ENCODE results near the gene CPEB3.
A peak's percentile ranks its signal among the peaks of the same experiment; 100 is the strongest.
"Not testable (repeated sequence)": the region's sequence is repeated elsewhere in the genome, so short reads cannot be mapped to it uniquely, and the experiment has no call there.

The CPEB3 gene

GRCh38 chr10:92241501-92241900 is 49.4 kb downstream of the CPEB3 start:
- Mint-ChIP-seq H3K27me3 (peaks cover 19% of the 10 kb centered on the region), H3K4me1 (ENCODE audit: low read depth) (peaks cover 40% of the 10 kb centered on the region), H3K36me3 (ENCODE audit: low read depth) (peaks cover 6% of the 10 kb centered on the region), H3K4me3 (peak overlapping the region; percentile 86), H3K27ac (no peak overlapping the region), H3K9me3 (no peaks in the 10 kb centered on the region)
- DNase-seq: no peak

GRCh38 chr10:92241158-92241500 is 49.7 kb downstream of the CPEB3 start:
- Mint-ChIP-seq H3K4me1 (ENCODE audit: low read depth) (peaks cover 40% of the 10 kb centered on the region), H3K4me3 (peak overlapping the region; percentile 86), H3K27ac (no peak overlapping the region), H3K36me3 (ENCODE audit: low read depth) (peaks cover 6% of the 10 kb centered on the region), H3K9me3 (no peaks in the 10 kb centered on the region), H3K27me3 (peaks cover 19% of the 10 kb centered on the region)
- no peak for DNase-seq

- peaks cover 19% of the 10 kb centered on the region for H3K27me3 Mint-ChIP-seq
- peak overlapping the region; percentile 86 for H3K4me3 Mint-ChIP-seq
- peaks cover 6% of the 10 kb centered on the region for H3K36me3 Mint-ChIP-seq (ENCODE audit: low read depth)
- no peak for DNase-seq
- no peaks in the 10 kb centered on the region for H3K9me3 Mint-ChIP-seq
- H3K27ac Mint-ChIP-seq: peak overlapping the region; percentile 28
- peaks cover 40% of the 10 kb centered on the region for H3K4me1 Mint-ChIP-seq (ENCODE audit: low read depth)
Measured at GRCh38 chr10:92240289-92241157, 50.4 kb downstream of the CPEB3 start.

GRCh38 chr10:92239600-92240288 is 51.1 kb downstream of the CPEB3 start:
- peak; percentile 68 for DNase-seq
- peaks cover 6% of the 10 kb centered on the region for H3K36me3 Mint-ChIP-seq (ENCODE audit: low read depth)
- peak overlapping the region; percentile 33 for H3K27ac Mint-ChIP-seq
- peak overlapping the region; percentile 86 for H3K4me3 Mint-ChIP-seq
- peaks cover 19% of the 10 kb centered on the region for H3K27me3 Mint-ChIP-seq
- H3K4me1 Mint-ChIP-seq (ENCODE audit: low read depth): peaks cover 40% of the 10 kb centered on the region
- H3K9me3 Mint-ChIP-seq: no peaks in the 10 kb centered on the region

GRCh38 chr10:92239151-92239599 is 51.7 kb downstream of the CPEB3 start:
- peaks cover 6% of the 10 kb centered on the region for H3K36me3 Mint-ChIP-seq (ENCODE audit: low read depth)
- H3K27me3 Mint-ChIP-seq: peaks cover 19% of the 10 kb centered on the region
- no peak overlapping the region for H3K27ac Mint-ChIP-seq
- DNase-seq: no peak
- peak overlapping the region; percentile 66 for H3K4me3 Mint-ChIP-seq
- peaks cover 40% of the 10 kb centered on the region for H3K4me1 Mint-ChIP-seq (ENCODE audit: low read depth)
- no peaks in the 10 kb centered on the region for H3K9me3 Mint-ChIP-seq

GRCh38 chr10:92238586-92239098 is 52.2 kb downstream of the CPEB3 start:
- no peak for DNase-seq
- Mint-ChIP-seq H3K4me3 (peak overlapping the region; percentile 66), H3K27me3 (peaks cover 19% of the 10 kb centered on the region), H3K9me3 (no peaks in the 10 kb centered on the region), H3K27ac (no peak overlapping the region), H3K36me3 (ENCODE audit: low read depth) (peaks cover 6% of the 10 kb centered on the region), H3K4me1 (ENCODE audit: low read depth) (peaks cover 40% of the 10 kb centered on the region)

- H3K9me3 Mint-ChIP-seq: no peaks in the 10 kb centered on the region
- no peak overlapping the region for H3K27ac Mint-ChIP-seq
- peaks cover 38% of the 10 kb centered on the region for H3K4me1 Mint-ChIP-seq (ENCODE audit: low read depth)
- no peak for DNase-seq
- H3K4me3 Mint-ChIP-seq: no peak overlapping the region
- peaks cover 8% of the 10 kb centered on the region for H3K36me3 Mint-ChIP-seq (ENCODE audit: low read depth)
- H3K27me3 Mint-ChIP-seq: peaks cover 19% of the 10 kb centered on the region
Measured at GRCh38 chr10:92238054-92238585, 52.8 kb downstream of the CPEB3 start.

GRCh38 chr10:92231196-92231595 is 59.7 kb downstream of the CPEB3 start:
- DNase-seq: no peak
- Mint-ChIP-seq H3K27me3 (no peaks in the 10 kb centered on the region), H3K4me3 (no peak overlapping the region), H3K27ac (no peak overlapping the region), H3K9me3 (no peaks in the 10 kb centered on the region), H3K4me1 (ENCODE audit: low read depth) (peaks cover 7% of the 10 kb centered on the region), H3K36me3 (ENCODE audit: low read depth) (peaks cover 6% of the 10 kb centered on the region)

GRCh38 chr10:92222603-92223262 is 68.1 kb downstream of the CPEB3 start:
- H3K9me3 Mint-ChIP-seq: no peaks in the 10 kb centered on the region
- no peaks in the 10 kb centered on the region for H3K4me1 Mint-ChIP-seq (ENCODE audit: low read depth)
- H3K27me3 Mint-ChIP-seq: no peaks in the 10 kb centered on the region
- H3K4me3 Mint-ChIP-seq: no peak overlapping the region
- no peak for DNase-seq
- no peak overlapping the region for H3K27ac Mint-ChIP-seq
- no peaks in the 10 kb centered on the region for H3K36me3 Mint-ChIP-seq (ENCODE audit: low read depth)

GRCh38 chr10:92219559-92219958 is 71.3 kb downstream of the CPEB3 start:
- H3K27me3 Mint-ChIP-seq: no peaks in the 10 kb centered on the region

GRCh38 chr10:92218569-92218968 is 72.3 kb downstream of the CPEB3 start:
- Mint-ChIP-seq H3K4me1 (ENCODE audit: low read depth) (peaks cover 6% of the 10 kb centered on the region), H3K27ac (no peak overlapping the region), H3K36me3 (ENCODE audit: low read depth) (no peaks in the 10 kb centered on the region), H3K9me3 (no peaks in the 10 kb centered on the region), H3K4me3 (no peak overlapping the region), H3K27me3 (no peaks in the 10 kb centered on the region)
- DNase-seq: no peak

More at GRCh38 chr10:92219559-92219958, 71.3 kb downstream of the CPEB3 start:
- no peak for DNase-seq
- Mint-ChIP-seq H3K9me3 (no peaks in the 10 kb centered on the region), H3K4me3 (no peak overlapping the region), H3K27ac (no peak overlapping the region), H3K36me3 (ENCODE audit: low read depth) (no peaks in the 10 kb centered on the region), H3K4me1 (ENCODE audit: low read depth) (no peaks in the 10 kb centered on the region)

GRCh38 chr10:92216608-92217007 is 74.3 kb downstream of the CPEB3 start:
- H3K27ac Mint-ChIP-seq: not testable (repeated sequence)

GRCh38 chr10:92215222-92215621 is 75.7 kb downstream of the CPEB3 start:
- peaks cover 20% of the 10 kb centered on the region for H3K4me1 Mint-ChIP-seq (ENCODE audit: low read depth)
- not testable (repeated sequence) for H3K9me3 Mint-ChIP-seq; H3K27me3 Mint-ChIP-seq; H3K36me3 Mint-ChIP-seq (ENCODE audit: low read depth); DNase-seq; H3K4me3 Mint-ChIP-seq; H3K27ac Mint-ChIP-seq

More at GRCh38 chr10:92216608-92217007, 74.3 kb downstream of the CPEB3 start:
- not testable (repeated sequence) for H3K9me3 Mint-ChIP-seq; H3K36me3 Mint-ChIP-seq (ENCODE audit: low read depth); DNase-seq; H3K27me3 Mint-ChIP-seq; H3K4me3 Mint-ChIP-seq
- peaks cover 13% of the 10 kb centered on the region for H3K4me1 Mint-ChIP-seq (ENCODE audit: low read depth)

- Mint-ChIP-seq H3K9me3 (no peaks in the 10 kb centered on the region), H3K36me3 (ENCODE audit: low read depth) (no peaks in the 10 kb centered on the region), H3K4me3 (no peak overlapping the region), H3K27ac (no peak overlapping the region), H3K27me3 (no peaks in the 10 kb centered on the region), H3K4me1 (ENCODE audit: low read depth) (peaks cover 24% of the 10 kb centered on the region)
- DNase-seq: no peak
Measured at GRCh38 chr10:92213049-92213448, 77.8 kb downstream of the CPEB3 start.
